Astrocyte (in vitro differentiated cells and primary cell): ENCODE results near the gene ELP2. TPM values are rescaled to one million over a fixed set of nuclear protein-coding genes. Genes with fewer than 3 reads are reported as not detected.

Experiments
- DNase-seq: peaks from one replicate; pipeline ENCODE4 v3.0.0-alpha.2; 2010; ENCODE audit warnings: low read depth
- FAIRE-seq: peaks from 2 replicates; lab custom pipeline; 2011; peaks lifted over from hg19 to GRCh38; lab: Jason Lieb, UNC
- H2AFZ ChIP-seq: 2 replicates; pipeline ENCODE4 v1.6.0; 2012; ENCODE audit warnings: low read depth, low read length, inconsistent platforms
- H3K27ac ChIP-seq: 2 replicates; pipeline ENCODE4 v1.5.1; 2011; ENCODE audit warnings: low read depth, low read length, inconsistent platforms
- H3K27me3 ChIP-seq: 2 replicates; pipeline ENCODE4 v1.6.0; 2011; ENCODE audit warnings: low read length, inconsistent platforms; ENCODE audit not compliant: insufficient read depth
- H3K36me3 ChIP-seq: 2 replicates; pipeline ENCODE4 v1.5.1; 2011; ENCODE audit warnings: low read length, inconsistent platforms; ENCODE audit not compliant: insufficient read depth
- H3K4me1 ChIP-seq: 2 replicates; pipeline ENCODE4 v1.5.1; 2011; ENCODE audit warnings: low read length, inconsistent platforms; ENCODE audit not compliant: insufficient read depth
- H3K4me2 ChIP-seq: 2 replicates; pipeline ENCODE4 v1.6.0; 2012; ENCODE audit warnings: low read length, inconsistent platforms
- H3K4me3 ChIP-seq: 2 replicates; pipeline ENCODE4 v1.5.1; 2011; ENCODE audit warnings: low read depth, mild to moderate bottlenecking, low read length, inconsistent platforms; ENCODE audit not compliant: insufficient read depth
- H3K79me2 ChIP-seq: 2 replicates; pipeline ENCODE4 v1.6.0; 2012; ENCODE audit warnings: mild to moderate bottlenecking, low read length, inconsistent platforms; ENCODE audit not compliant: insufficient read depth
- H3K9ac ChIP-seq: 2 replicates; pipeline ENCODE4 v1.6.0; 2012; ENCODE audit warnings: mild to moderate bottlenecking, low read length, inconsistent platforms
- H3K9me3 ChIP-seq: 2 replicates; pipeline ENCODE4 v1.5.1; 2012; ENCODE audit warnings: low read depth, mild to moderate bottlenecking, low read length, inconsistent platforms; ENCODE audit not compliant: insufficient read depth
- H4K20me1 ChIP-seq: 2 replicates; pipeline ENCODE4 v1.6.0; 2012; ENCODE audit warnings: low read length, inconsistent platforms; ENCODE audit not compliant: insufficient read depth
- H3K27ac Mint-ChIP-seq: one replicate; pipeline ENCODE4 v1.8.0; 2021; ENCODE audit warnings: mild to moderate bottlenecking, mixed read lengths; ENCODE audit not compliant: unreplicated experiment
- H3K27me3 Mint-ChIP-seq: one replicate; pipeline ENCODE4 v1.8.0; 2021; ENCODE audit warnings: low read depth, mixed read lengths; ENCODE audit not compliant: unreplicated experiment
- H3K36me3 Mint-ChIP-seq: one replicate; pipeline ENCODE4 v1.8.0; 2021; ENCODE audit warnings: low read depth, mixed read lengths; ENCODE audit not compliant: unreplicated experiment
- H3K4me1 Mint-ChIP-seq: one replicate; pipeline ENCODE4 v1.8.0; 2021; ENCODE audit warnings: low read depth, mixed read lengths; ENCODE audit not compliant: unreplicated experiment
- H3K4me3 Mint-ChIP-seq: one replicate; pipeline ENCODE4 v1.8.0; 2021; ENCODE audit warnings: mild to moderate bottlenecking, moderate library complexity, mixed read lengths; ENCODE audit not compliant: unreplicated experiment
- H3K9me3 Mint-ChIP-seq: one replicate; pipeline ENCODE4 v1.8.0; 2021; ENCODE audit warnings: mild to moderate bottlenecking, mixed read lengths; ENCODE audit not compliant: unreplicated experiment
- EZH2 ChIP-seq: IDR thresholded peaks from 2 replicates; pipeline ENCODE4 v1.6.1; 2012; ENCODE audit warnings: mild to moderate bottlenecking, low read length, inconsistent platforms; ENCODE audit not compliant: insufficient read depth
- total RNA-seq: library from RNA; stranded (reverse); gene quantifications from 2 replicates; pipeline ENCODE4 v1.2.1, GENCODE V29; 2021
- TF ChIP-seq, protein P1 (sequence below): IDR thresholded peaks from 2 replicates; pipeline ENCODE4 v1.5.1; 2011; ENCODE audit warnings: low read depth, mild to moderate bottlenecking, inconsistent platforms, low read length, moderate library complexity; ENCODE audit not compliant: insufficient read depth

Gene ELP2
- total RNA-seq, 1 donor from 2014 or later: 99.8 TPM

DNA sequence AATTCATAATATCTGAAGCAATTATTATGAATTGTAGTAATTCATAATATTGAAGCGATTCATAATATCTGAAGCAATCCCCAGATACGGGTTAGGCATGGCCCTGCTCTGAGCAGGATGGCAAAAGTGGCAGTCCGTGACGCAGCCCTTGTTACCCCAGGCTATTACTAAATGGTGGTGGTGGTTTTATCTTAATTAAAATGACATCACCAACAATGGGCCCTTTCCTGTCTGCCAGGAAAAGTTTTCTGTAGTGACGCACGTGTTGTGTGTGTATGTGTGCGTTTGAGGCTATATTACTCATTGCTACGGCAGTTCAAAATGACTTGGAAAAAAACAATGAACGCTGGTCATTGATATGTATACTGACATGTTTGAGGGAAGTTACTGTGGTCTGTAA is 47.0 kb downstream of the ELP2 start:
- no peak for FAIRE-seq
- DNase-seq: peak; percentile 94
- peaks cover 14% of the 10 kb centered on the region for H3K4me1 ChIP-seq

DNA sequence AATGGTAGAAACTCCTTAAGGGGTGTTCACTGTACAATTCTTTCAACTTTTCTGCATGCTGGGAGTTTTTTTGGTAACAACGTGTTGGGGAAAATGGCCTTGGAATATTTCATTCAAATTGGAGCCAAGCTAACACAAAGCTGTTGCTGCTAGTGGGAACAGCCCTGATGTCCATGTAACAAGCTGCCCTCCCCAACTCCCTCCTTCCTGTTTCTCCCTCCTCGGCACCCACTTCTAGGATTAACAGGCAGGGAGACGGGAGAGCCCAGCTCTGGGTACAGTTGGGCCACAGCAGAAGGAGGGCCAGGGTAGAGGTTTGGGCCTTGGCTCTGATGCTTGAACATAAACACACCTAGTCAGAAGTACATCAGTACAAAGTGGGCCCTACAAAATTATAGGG is 48.2 kb downstream of the ELP2 start:
- TF ChIP-seq EZH2: no peak
- TF ChIP-seq, protein P1, sequence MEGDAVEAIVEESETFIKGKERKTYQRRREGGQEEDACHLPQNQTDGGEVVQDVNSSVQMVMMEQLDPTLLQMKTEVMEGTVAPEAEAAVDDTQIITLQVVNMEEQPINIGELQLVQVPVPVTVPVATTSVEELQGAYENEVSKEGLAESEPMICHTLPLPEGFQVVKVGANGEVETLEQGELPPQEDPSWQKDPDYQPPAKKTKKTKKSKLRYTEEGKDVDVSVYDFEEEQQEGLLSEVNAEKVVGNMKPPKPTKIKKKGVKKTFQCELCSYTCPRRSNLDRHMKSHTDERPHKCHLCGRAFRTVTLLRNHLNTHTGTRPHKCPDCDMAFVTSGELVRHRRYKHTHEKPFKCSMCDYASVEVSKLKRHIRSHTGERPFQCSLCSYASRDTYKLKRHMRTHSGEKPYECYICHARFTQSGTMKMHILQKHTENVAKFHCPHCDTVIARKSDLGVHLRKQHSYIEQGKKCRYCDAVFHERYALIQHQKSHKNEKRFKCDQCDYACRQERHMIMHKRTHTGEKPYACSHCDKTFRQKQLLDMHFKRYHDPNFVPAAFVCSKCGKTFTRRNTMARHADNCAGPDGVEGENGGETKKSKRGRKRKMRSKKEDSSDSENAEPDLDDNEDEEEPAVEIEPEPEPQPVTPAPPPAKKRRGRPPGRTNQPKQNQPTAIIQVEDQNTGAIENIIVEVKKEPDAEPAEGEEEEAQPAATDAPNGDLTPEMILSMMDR: no peak
- no peak overlapping the region for H3K4me3 ChIP-seq
- peaks cover 14% of the 10 kb centered on the region for H3K4me1 ChIP-seq
- H4K20me1 ChIP-seq: peaks cover 5% of the 10 kb centered on the region
- H3K27me3 Mint-ChIP-seq: peaks cover under 1% of the 10 kb centered on the region
- no peak for DNase-seq
- no peaks in the 10 kb centered on the region for H3K4me1 Mint-ChIP-seq
- H3K27ac ChIP-seq: no peak overlapping the region
- H3K79me2 ChIP-seq: no peaks in the 10 kb centered on the region
- peaks cover 6% of the 10 kb centered on the region for H3K36me3 Mint-ChIP-seq
- peaks cover 25% of the 10 kb centered on the region for H3K36me3 ChIP-seq
- H2AFZ ChIP-seq: no peak overlapping the region
- no peak overlapping the region for H3K27ac Mint-ChIP-seq
- no peak overlapping the region for H3K4me2 ChIP-seq
- FAIRE-seq: no peak
- no peaks in the 10 kb centered on the region for H3K27me3 ChIP-seq
- no peaks in the 10 kb centered on the region for H3K9me3 Mint-ChIP-seq
- H3K9me3 ChIP-seq: no peaks in the 10 kb centered on the region
- H3K9ac ChIP-seq: no peak overlapping the region
- no peak overlapping the region for H3K4me3 Mint-ChIP-seq

More for the DNA sequence above, 47.0 kb downstream of the ELP2 start:
- Histone ChIP-seq H3K27ac (peak overlapping the region; percentile 79), H3K4me2 (no peak overlapping the region), H2AFZ (no peak overlapping the region), H3K36me3 (peaks cover 26% of the 10 kb centered on the region), H3K4me3 (no peak overlapping the region), H3K9me3 (no peaks in the 10 kb centered on the region), H4K20me1 (peaks cover 5% of the 10 kb centered on the region), H3K27me3 (no peaks in the 10 kb centered on the region), H3K79me2 (no peaks in the 10 kb centered on the region), H3K9ac (peak overlapping the region; percentile 66)
- no peak overlapping the region for H3K27ac Mint-ChIP-seq
- H3K4me3 Mint-ChIP-seq: no peak overlapping the region
- H3K27me3 Mint-ChIP-seq: no peaks in the 10 kb centered on the region
- no peaks in the 10 kb centered on the region for H3K9me3 Mint-ChIP-seq
- H3K4me1 Mint-ChIP-seq: no peaks in the 10 kb centered on the region
- H3K36me3 Mint-ChIP-seq: peaks cover 8% of the 10 kb centered on the region
- no peak for TF ChIP-seq EZH2
- TF ChIP-seq, protein P1: no peak

DNA sequence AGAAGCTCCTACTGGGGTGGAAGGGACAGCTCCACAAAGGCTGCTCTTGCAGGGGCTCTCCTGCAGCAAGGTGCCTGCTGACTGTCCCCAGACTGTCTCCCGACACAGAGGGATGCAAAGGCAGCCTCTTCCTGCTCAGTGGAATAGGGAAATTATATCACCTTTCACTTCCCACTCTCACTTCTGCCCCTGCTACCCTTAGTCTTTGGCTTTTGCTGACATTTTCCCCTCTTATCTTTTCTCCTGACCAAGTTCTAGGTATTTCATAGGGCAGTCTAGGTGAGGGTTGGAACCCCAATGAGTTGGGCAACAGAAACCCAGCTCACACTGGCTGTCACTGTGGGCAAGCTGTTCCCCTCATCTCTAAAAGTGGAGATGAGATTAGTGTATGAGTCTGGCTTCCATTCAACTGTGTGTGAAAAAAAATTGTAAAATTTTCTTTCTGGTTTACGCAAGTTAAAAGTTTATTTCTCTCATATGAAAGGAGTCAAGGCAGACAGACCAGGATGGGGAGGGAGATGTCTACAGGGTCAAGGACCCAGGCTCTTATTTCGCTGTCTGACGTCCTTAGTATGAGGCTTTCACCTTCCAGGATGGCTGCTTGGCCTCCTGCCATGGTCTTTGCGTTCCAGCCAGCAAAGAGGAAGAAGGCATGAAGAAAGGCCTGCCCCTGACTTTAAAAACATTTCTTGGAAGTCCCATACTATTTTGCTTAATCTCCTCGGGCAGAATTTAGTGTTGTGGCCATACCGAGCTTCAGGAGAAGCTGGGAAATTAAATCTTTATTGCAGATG is 50.1 kb downstream of the ELP2 start:
- TF ChIP-seq, protein P1: no peak
- no peak for TF ChIP-seq EZH2
- no peak for FAIRE-seq
- Histone ChIP-seq H3K79me2 (no peaks in the 10 kb centered on the region), H3K36me3 (peaks cover 18% of the 10 kb centered on the region), H4K20me1 (no peaks in the 10 kb centered on the region), H3K27me3 (no peaks in the 10 kb centered on the region), H2AFZ (no peak overlapping the region), H3K4me3 (no peak overlapping the region), H3K27ac (peak overlapping the region; percentile 15), H3K4me1 (peaks cover 14% of the 10 kb centered on the region), H3K4me2 (no peak overlapping the region), H3K9ac (peak overlapping the region; percentile 15), H3K9me3 (no peaks in the 10 kb centered on the region)
- peak overlapping the region; percentile 58 for H3K27ac Mint-ChIP-seq
- DNase-seq: peak; percentile 85
- H3K36me3 Mint-ChIP-seq: peaks cover 6% of the 10 kb centered on the region
- H3K27me3 Mint-ChIP-seq: peaks cover 19% of the 10 kb centered on the region
- no peaks in the 10 kb centered on the region for H3K4me1 Mint-ChIP-seq
- H3K4me3 Mint-ChIP-seq: no peak overlapping the region
- no peaks in the 10 kb centered on the region for H3K9me3 Mint-ChIP-seq
